A549 (cell line): ENCODE measurements around the gene TAF10. TPM values are rescaled to one million over a fixed set of nuclear protein-coding genes. Genes with fewer than 3 reads are reported as not detected.

ENCODE experiments used
- ATAC-seq, 2 experiments: fragments of 200-7000 bp in 1 of 2; fragments of >200 bp in 1 of 2; cut with Nextera tagmentation in 1 of 2; cut with Tn5 transposase in 1 of 2; 3 replicates each; pipeline versions ENCODE4 v1.8.0 to v1.9.1; 2018 to 2020; ENCODE audit warnings: mild to moderate bottlenecking in 1 of 2, moderate library complexity in 1 of 2
- CTCF ChIA-PET: fragments of 300-600 bp; sonication (Branson Sonifier 250); formaldehyde crosslinking; extraction: SDS; loops from one replicate; lab custom pipeline; 2021; ENCODE audit warnings: antibody characterized with exemption, inconsistent platforms; lab: Yijun Ruan, JAX
- POLR2A ChIA-PET: fragments of 350-600 bp; formaldehyde crosslinking; extraction: SDS; loops from one replicate; lab custom pipeline; 2021; ENCODE audit warnings: antibody characterized with exemption, inconsistent platforms; lab: Yijun Ruan, JAX
- DNase-seq, 2 experiments: peaks; one replicate each; pipeline versions ENCODE4 v3.0.0 to v3.0.0-alpha.2; 2011 to 2016; ENCODE audit warnings: low read depth in 1 of 2, low spot score in 1 of 2
- FAIRE-seq: peaks from 2 replicates; lab custom pipeline; 2011; peaks lifted over from hg19 to GRCh38; lab: Jason Lieb, UNC
- H3K27ac ChIP-seq, 2 experiments: fragments of >200 bp; sonication (Bioruptor Twin); formaldehyde crosslinking; 3 replicates each; pipeline ENCODE4 v1.5.1; 2016 to 2017
- H3K4me1 ChIP-seq: fragments of >200 bp; sonication (Bioruptor Twin); formaldehyde crosslinking; 3 replicates; pipeline ENCODE4 v1.6.1; 2016
- H3K4me2 ChIP-seq: fragments of >200 bp; sonication (Bioruptor Twin); formaldehyde crosslinking; 3 replicates; pipeline ENCODE4 v1.6.1; 2016
- H3K4me3 ChIP-seq: fragments of >200 bp; sonication (Bioruptor Twin); formaldehyde crosslinking; 3 replicates; pipeline ENCODE4 v1.5.1; 2016
- H3K9me3 ChIP-seq: fragments of >200 bp; sonication (Bioruptor Twin); formaldehyde crosslinking; 3 replicates; pipeline ENCODE4 v1.6.1; 2016
- CBX2 ChIP-seq: fragments of 200-600 bp; sonication (generic); IDR thresholded peaks from 2 replicates; pipeline ENCODE4 v1.6.1; 2016; ENCODE audit warnings: low read depth, mild to moderate bottlenecking, borderline replicate concordance
- CBX8 ChIP-seq: fragments of 200-600 bp; sonication (generic); IDR thresholded peaks from 2 replicates; pipeline ENCODE4 v1.6.1; 2016
- CEBPB ChIP-seq, 2 experiments: fragments of >200 bp in 1 of 2; sonication (Bioruptor Twin) in 1 of 2; formaldehyde crosslinking in 1 of 2; IDR thresholded peaks; 2 replicates each; pipeline ENCODE4 v1.6.1; 2012 to 2016
- CHD4 ChIP-seq: fragments of 200-600 bp; sonication (generic); IDR thresholded peaks from 2 replicates; pipeline ENCODE4 v1.6.1; 2016; ENCODE audit warnings: antibody characterized with exemption, mild to moderate bottlenecking, borderline replicate concordance
- CTCF ChIP-seq: fragments of >200 bp; sonication (Bioruptor Twin); formaldehyde crosslinking; IDR thresholded peaks from 3 replicates; pipeline ENCODE4 v1.5.1; 2016
- EHMT2 ChIP-seq: fragments of 200-600 bp; sonication (generic); IDR thresholded peaks from 2 replicates; pipeline ENCODE4 v1.6.1; 2016; ENCODE audit warnings: antibody characterized with exemption, low read depth, mild to moderate bottlenecking, moderate library complexity
- HES2 ChIP-seq: fragments of >200 bp; sonication (Bioruptor Twin); formaldehyde crosslinking; IDR thresholded peaks from 2 replicates; pipeline ENCODE4 v1.6.1; 2016
- HOXA7 ChIP-seq: fragments of 250-450 bp; sonication (Bioruptor Pico); IDR thresholded peaks from 2 replicates; pipeline ENCODE4 v1.5.0; 2020; ENCODE audit warnings: mild to moderate bottlenecking, moderate library complexity
- JUN ChIP-seq, 2 experiments: fragments of >200 bp; sonication (Bioruptor Twin); formaldehyde crosslinking; IDR thresholded peaks; 2 replicates in 1 of 2; 3 replicates in 1 of 2; pipeline ENCODE4 v1.6.1; 2016 to 2017
- JUNB ChIP-seq: fragments of >200 bp; sonication (Bioruptor Twin); formaldehyde crosslinking; IDR thresholded peaks from 2 replicates; pipeline ENCODE4 v1.6.1; 2016
- MYC ChIP-seq: IDR thresholded peaks from 2 replicates; pipeline ENCODE4 v1.6.1; 2012; ENCODE audit warnings: mild to moderate bottlenecking, inconsistent platforms, low read length, improper control_type of control experiment, borderline replicate concordance
- PHF8 ChIP-seq: fragments of 200-600 bp; sonication (generic); IDR thresholded peaks from 2 replicates; pipeline ENCODE4 v1.6.1; 2016; ENCODE audit warnings: low read depth, mild to moderate bottlenecking, antibody characterized with exemption, moderate library complexity, borderline replicate concordance
- RAD21 ChIP-seq, 2 experiments: fragments of >200 bp in 1 of 2; sonication (Bioruptor Twin) in 1 of 2; formaldehyde crosslinking in 1 of 2; IDR thresholded peaks in 1 of 2; conservative IDR thresholded peaks in 1 of 2; 2 replicates in 1 of 2; 3 replicates in 1 of 2; pipeline ENCODE4 v1.6.1; 2012 to 2018; ENCODE audit warnings: inconsistent platforms in 1 of 2
- RFX5 ChIP-seq: fragments of 450-650 bp; IDR thresholded peaks from 2 replicates; pipeline ENCODE4 v1.7.1; 2014; ENCODE audit warnings: antibody characterized with exemption, mild to moderate bottlenecking, moderate library complexity
- RNF2 ChIP-seq: fragments of 200-600 bp; sonication (generic); IDR thresholded peaks from 2 replicates; pipeline ENCODE4 v1.6.1; 2016; ENCODE audit warnings: low read depth, mild to moderate bottlenecking, antibody characterized with exemption, moderate library complexity, borderline replicate concordance
- SREBF2 ChIP-seq: fragments of 450-650 bp; IDR thresholded peaks from 2 replicates; pipeline ENCODE4 v1.6.1; 2014; ENCODE audit warnings: mild to moderate bottlenecking, moderate library complexity
- TFCP2L1 ChIP-seq: fragments of 250-450 bp; sonication (Bioruptor Pico); IDR thresholded peaks from 2 replicates; pipeline ENCODE4 v1.5.0; 2021; ENCODE audit warnings: mild to moderate bottlenecking
- ZC3H11A ChIP-seq: fragments of 450-650 bp; IDR thresholded peaks from 2 replicates; pipeline ENCODE4 v1.6.1; 2014; ENCODE audit warnings: antibody characterized with exemption, mild to moderate bottlenecking
- ZFP36 ChIP-seq: fragments of 450-650 bp; IDR thresholded peaks from 2 replicates; pipeline ENCODE4 v1.6.1; 2014; ENCODE audit warnings: borderline replicate concordance; ENCODE audit not compliant: partially characterized antibody
- ZSCAN20 ChIP-seq: fragments of 250-450 bp; sonication (Bioruptor Pico); IDR thresholded peaks from 2 replicates; pipeline ENCODE4 v1.8.0; 2022; ENCODE audit warnings: mild to moderate bottlenecking, moderate library complexity
- WGBS: methylation state at CpG from one replicate; pipeline ENCODE4 v1.1.6; 2017; ENCODE audit errors: missing lambda C conversion rate; 5-methylcytosine and 5-hydroxymethylcytosine counted together
- polyA plus RNA-seq, 4 experiments: library from polyadenylated mRNA; depleted of rRNA in 3 of 4; stranded (reverse); fragments of >200 nt; fragmentation: RNase III in 1 of 4; extraction: RNeasy Plus Mini Kit Qiagen cat#74134 plus additional on column Dnase treatment in 1 of 4; gene quantifications; 2 replicates in 3 of 4; 3 replicates in 1 of 4; pipeline ENCODE4 v1.2.3, GENCODE V29; 2011 to 2017
- TF ChIP-seq, protein P1 (sequence below): fragments of >200 bp; sonication (Bioruptor Twin); formaldehyde crosslinking; IDR thresholded peaks from 3 replicates; pipeline ENCODE4 v1.6.1; 2016
- TF ChIP-seq, protein P2 (sequence below): IDR thresholded peaks from 2 replicates; pipeline ENCODE4 v1.6.1; 2012
- TF ChIP-seq, protein P3 (sequence below): fragments of 450-650 bp; IDR thresholded peaks from 2 replicates; pipeline ENCODE4 v1.6.1; 2014; ENCODE audit warnings: antibody characterized with exemption
- TF ChIP-seq, protein P4 (sequence below): fragments of 200-600 bp; sonication (generic); IDR thresholded peaks from 2 replicates; pipeline ENCODE4 v1.6.1; 2016; ENCODE audit warnings: antibody characterized with exemption, mild to moderate bottlenecking, moderate library complexity
- TF ChIP-seq, protein P5 (sequence below): fragments of 250-450 bp; sonication (Bioruptor Pico); IDR thresholded peaks from 2 replicates; pipeline ENCODE4 v1.5.0; 2021; ENCODE audit warnings: mild to moderate bottlenecking, moderate library complexity, borderline replicate concordance

Gene TAF10
- polyA plus RNA-seq, 2 of the 4 experiments (the other 2 are of a cell fraction) = 135 to 174 TPM

DNA sequence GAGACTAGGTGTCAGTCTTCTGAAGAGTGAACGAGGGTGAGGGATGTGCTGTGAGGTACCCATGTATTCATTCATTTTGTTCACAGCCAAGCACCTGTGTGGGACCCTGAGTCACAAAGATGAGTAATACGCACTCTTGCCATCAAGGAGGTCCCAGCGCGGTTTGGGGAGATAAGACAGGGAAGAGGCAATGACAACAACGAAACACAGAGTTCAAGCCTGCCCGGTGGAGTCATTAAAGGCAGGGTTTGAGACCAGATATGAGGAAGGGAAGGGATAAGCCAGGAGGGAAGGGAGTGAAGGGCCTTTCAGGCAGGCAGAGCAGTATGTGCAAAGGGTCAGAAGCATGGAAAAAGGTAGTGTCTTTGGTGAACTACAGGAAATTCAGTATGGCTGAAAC is 39.0 kb upstream of the TAF10 start:
- no peaks in the 10 kb centered on the region for H3K9me3 ChIP-seq
- no peak overlapping the region for H3K4me2 ChIP-seq
- ATAC-seq (no peak), DNase-seq (no peak), FAIRE-seq (no peak)
- CTCF ChIA-PET = interaction anchor here (1.9 kb wide), 1 partner anchor 32 kb away, joined by 7 read pairs; the partner anchor contains the start of gene MRPL17
- no peak for TF ChIP-seq ZC3H11A
- TF ChIP-seq RAD21 (conservative IDR thresholded peaks at IDR 0.05 in 1 of 2, IDR thresholded peaks at IDR 0.05 in 1 of 2) = no peak
- no peak for TF ChIP-seq MYC
- TF ChIP-seq, protein P1, sequence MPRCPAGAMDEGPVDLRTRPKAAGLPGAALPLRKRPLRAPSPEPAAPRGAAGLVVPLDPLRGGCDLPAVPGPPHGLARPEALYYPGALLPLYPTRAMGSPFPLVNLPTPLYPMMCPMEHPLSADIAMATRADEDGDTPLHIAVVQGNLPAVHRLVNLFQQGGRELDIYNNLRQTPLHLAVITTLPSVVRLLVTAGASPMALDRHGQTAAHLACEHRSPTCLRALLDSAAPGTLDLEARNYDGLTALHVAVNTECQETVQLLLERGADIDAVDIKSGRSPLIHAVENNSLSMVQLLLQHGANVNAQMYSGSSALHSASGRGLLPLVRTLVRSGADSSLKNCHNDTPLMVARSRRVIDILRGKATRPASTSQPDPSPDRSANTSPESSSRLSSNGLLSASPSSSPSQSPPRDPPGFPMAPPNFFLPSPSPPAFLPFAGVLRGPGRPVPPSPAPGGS = no peak
- no peak for TF ChIP-seq TFCP2L1 (CRISPR knock-in tag)
- TF ChIP-seq, protein P2, sequence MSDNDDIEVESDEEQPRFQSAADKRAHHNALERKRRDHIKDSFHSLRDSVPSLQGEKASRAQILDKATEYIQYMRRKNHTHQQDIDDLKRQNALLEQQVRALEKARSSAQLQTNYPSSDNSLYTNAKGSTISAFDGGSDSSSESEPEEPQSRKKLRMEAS = no peak
- TF ChIP-seq, protein P3, sequence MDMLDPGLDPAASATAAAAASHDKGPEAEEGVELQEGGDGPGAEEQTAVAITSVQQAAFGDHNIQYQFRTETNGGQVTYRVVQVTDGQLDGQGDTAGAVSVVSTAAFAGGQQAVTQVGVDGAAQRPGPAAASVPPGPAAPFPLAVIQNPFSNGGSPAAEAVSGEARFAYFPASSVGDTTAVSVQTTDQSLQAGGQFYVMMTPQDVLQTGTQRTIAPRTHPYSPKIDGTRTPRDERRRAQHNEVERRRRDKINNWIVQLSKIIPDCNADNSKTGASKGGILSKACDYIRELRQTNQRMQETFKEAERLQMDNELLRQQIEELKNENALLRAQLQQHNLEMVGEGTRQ = no peak
- no peak for TF ChIP-seq RNF2
- TF ChIP-seq, protein P4, sequence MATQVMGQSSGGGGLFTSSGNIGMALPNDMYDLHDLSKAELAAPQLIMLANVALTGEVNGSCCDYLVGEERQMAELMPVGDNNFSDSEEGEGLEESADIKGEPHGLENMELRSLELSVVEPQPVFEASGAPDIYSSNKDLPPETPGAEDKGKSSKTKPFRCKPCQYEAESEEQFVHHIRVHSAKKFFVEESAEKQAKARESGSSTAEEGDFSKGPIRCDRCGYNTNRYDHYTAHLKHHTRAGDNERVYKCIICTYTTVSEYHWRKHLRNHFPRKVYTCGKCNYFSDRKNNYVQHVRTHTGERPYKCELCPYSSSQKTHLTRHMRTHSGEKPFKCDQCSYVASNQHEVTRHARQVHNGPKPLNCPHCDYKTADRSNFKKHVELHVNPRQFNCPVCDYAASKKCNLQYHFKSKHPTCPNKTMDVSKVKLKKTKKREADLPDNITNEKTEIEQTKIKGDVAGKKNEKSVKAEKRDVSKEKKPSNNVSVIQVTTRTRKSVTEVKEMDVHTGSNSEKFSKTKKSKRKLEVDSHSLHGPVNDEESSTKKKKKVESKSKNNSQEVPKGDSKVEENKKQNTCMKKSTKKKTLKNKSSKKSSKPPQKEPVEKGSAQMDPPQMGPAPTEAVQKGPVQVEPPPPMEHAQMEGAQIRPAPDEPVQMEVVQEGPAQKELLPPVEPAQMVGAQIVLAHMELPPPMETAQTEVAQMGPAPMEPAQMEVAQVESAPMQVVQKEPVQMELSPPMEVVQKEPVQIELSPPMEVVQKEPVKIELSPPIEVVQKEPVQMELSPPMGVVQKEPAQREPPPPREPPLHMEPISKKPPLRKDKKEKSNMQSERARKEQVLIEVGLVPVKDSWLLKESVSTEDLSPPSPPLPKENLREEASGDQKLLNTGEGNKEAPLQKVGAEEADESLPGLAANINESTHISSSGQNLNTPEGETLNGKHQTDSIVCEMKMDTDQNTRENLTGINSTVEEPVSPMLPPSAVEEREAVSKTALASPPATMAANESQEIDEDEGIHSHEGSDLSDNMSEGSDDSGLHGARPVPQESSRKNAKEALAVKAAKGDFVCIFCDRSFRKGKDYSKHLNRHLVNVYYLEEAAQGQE = no peak
- TF ChIP-seq ZFP36 = no peak
- no peak for TF ChIP-seq JUN (IDR thresholded peaks at IDR 0.05)
- no peak for TF ChIP-seq ZSCAN20 (CRISPR knock-in tag)
- no peak for TF ChIP-seq HES2
- TF ChIP-seq CBX8 = no peak
- no peak overlapping the region for H3K4me3 ChIP-seq
- WGBS = 13% methylated on average over 6 of the region's 6 CpGs
- H3K4me1 ChIP-seq = no peaks in the 10 kb centered on the region
- POLR2A ChIA-PET = no interaction called here
- no peak overlapping the region for H3K27ac ChIP-seq

DNA sequence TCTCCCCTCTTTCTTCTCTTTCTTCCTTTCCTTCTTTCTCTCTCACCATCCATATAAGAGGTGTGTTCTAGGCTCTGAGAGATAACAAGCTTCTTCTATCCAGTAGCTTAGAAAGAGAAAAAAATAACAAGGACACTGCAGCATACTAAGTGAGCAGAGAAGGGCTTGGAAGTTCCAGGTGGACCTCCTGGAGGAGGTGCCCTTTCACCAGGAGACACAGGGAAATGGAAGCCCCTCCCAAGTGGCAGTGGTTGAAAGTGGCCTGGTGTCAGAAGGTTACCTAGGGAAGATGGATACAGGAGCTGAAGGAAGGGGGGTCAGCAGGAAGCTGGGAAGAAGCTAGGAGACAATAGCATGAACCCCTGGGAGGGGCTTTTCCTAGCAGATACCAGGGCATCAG is 38.1 kb upstream of the TAF10 start:
- ChIA-PET POLR2A (interaction anchor here (0.9 kb wide), 1 partner anchor 33 kb away, joined by 3 read pairs; the partner anchor contains the start of gene MRPL17), CTCF (interaction anchor here (0.9 to 1.9 kb wide), 5 partner anchors 9 to 82 kb away, joined by 3 to 7 read pairs (median 3); partner anchors contain the start of gene MRPL17)
- no peak for ATAC-seq
- no peak for FAIRE-seq
- Histone ChIP-seq H3K27ac (no peak overlapping the region), H3K4me2 (no peak overlapping the region), H3K4me3 (no peak overlapping the region), H3K9me3 (no peaks in the 10 kb centered on the region), H3K4me1 (no peaks in the 10 kb centered on the region)
- DNase-seq = no peak
- no peak for TF ChIP-seq EHMT2
- no peak for TF ChIP-seq CBX2
- no peak for TF ChIP-seq ZC3H11A
- TF ChIP-seq CHD4 = no peak
- no peak for TF ChIP-seq PHF8
- no peak for TF ChIP-seq JUN (IDR thresholded peaks at IDR 0.05)
- TF ChIP-seq, protein P3 = no peak
- TF ChIP-seq JUNB = no peak
- TF ChIP-seq, protein P5, sequence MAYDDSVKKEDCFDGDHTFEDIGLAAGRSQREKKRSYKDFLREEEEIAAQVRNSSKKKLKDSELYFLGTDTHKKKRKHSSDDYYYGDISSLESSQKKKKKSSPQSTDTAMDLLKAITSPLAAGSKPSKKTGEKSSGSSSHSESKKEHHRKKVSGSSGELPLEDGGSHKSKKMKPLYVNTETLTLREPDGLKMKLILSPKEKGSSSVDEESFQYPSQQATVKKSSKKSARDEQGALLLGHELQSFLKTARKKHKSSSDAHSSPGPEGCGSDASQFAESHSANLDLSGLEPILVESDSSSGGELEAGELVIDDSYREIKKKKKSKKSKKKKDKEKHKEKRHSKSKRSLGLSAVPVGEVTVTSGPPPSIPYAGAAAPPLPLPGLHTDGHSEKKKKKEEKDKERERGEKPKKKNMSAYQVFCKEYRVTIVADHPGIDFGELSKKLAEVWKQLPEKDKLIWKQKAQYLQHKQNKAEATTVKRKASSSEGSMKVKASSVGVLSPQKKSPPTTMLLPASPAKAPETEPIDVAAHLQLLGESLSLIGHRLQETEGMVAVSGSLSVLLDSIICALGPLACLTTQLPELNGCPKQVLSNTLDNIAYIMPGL (CRISPR knock-in tag) = no peak
- TF ChIP-seq HOXA7 (CRISPR knock-in tag) = no peak
- TF ChIP-seq CEBPB (IDR thresholded peaks at IDR 0.05) = no peak
- TF ChIP-seq CTCF = no peak
- TF ChIP-seq SREBF2 = no peak
- TF ChIP-seq RFX5 = no peak
